ENCODE results near the gene LFNG. TPM values are rescaled to one million over a fixed set of nuclear protein-coding genes. Genes with fewer than 3 reads are reported as not detected.
"Not testable (repeated sequence)": the region's sequence is repeated elsewhere in the genome, so short reads cannot be mapped to it uniquely, and the experiment has no call there.

The LFNG gene
- total RNA-seq, 1 experiment from 2014 or later, result 4.5 TPM

DNA sequence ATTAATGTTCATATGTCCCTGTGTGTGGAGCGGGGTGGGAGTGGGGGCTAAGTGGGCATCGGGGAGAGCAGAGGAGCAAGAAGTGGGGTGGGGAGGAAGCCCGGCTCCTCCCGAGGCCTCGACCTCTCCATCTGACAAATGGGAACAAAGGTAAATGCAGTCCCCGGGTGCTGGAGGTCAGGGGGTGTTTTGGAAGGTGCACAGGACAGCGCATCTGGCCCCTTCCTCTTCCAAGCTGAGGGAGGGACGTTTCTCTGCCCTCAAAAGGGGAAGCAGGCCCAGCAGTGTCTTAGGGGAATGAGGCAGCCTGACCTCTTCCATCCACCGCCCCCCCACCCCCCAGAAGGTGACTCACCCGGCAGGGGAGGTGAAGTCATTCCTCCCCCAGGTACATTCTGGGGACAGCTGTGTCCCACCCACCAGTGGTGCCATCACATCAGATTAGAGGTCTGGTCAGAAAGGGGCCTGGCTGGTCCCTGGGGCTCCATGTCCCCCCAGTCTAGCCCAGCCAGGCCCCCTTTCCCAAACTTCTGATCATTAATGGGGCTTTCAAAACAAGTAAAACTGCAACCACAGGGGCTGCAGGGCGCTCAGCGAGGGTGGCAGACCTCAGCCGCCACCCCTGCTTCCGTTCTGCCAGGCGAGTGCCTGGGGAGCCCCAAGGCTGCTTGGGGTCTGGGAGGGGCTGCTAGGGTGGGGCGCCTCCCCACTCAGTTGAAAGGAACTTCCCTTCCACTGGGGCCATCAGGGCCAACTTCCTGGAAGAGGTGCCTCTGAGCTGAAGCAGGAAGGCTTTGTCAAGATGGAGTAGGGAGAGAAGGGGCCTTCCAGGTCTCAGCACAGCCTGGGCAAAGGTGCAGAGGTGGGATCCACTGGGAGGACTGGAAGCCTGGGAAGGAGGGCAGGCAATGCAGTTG lies 10.8 kb downstream of the LFNG start:
- TF ChIP-seq, protein P1, sequence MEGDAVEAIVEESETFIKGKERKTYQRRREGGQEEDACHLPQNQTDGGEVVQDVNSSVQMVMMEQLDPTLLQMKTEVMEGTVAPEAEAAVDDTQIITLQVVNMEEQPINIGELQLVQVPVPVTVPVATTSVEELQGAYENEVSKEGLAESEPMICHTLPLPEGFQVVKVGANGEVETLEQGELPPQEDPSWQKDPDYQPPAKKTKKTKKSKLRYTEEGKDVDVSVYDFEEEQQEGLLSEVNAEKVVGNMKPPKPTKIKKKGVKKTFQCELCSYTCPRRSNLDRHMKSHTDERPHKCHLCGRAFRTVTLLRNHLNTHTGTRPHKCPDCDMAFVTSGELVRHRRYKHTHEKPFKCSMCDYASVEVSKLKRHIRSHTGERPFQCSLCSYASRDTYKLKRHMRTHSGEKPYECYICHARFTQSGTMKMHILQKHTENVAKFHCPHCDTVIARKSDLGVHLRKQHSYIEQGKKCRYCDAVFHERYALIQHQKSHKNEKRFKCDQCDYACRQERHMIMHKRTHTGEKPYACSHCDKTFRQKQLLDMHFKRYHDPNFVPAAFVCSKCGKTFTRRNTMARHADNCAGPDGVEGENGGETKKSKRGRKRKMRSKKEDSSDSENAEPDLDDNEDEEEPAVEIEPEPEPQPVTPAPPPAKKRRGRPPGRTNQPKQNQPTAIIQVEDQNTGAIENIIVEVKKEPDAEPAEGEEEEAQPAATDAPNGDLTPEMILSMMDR (IDR thresholded peaks at IDR 0.05; ENCODE audit: insufficient read depth in 1 of 2, low read depth in 1 of 2, low read length in 1 of 2, severe bottlenecking in 1 of 2, unreplicated experiment in 1 of 2), result no peak
- ChIA-PET CTCF (no interaction called here), POLR2A (no interaction called here)
- intact Hi-C loops (cut with micrococcal nuclease; ENCODE audit: unreplicated experiment), result no loop called here
- no peaks in the 10 kb centered on the region for H3K9me3 ChIP-seq
- no peaks in the 10 kb centered on the region for H3K27me3 ChIP-seq (replicated peaks; ENCODE audit: control insufficient read depth, insufficient read depth, low read length)
- H3K36me3 Mint-ChIP-seq (ENCODE audit: insufficient read depth, unreplicated experiment), result no peaks in the 10 kb centered on the region
- BruUV-seq (replicated peaks), result no TSS peak
- H3K4me3 Mint-ChIP-seq (ENCODE audit: unreplicated experiment), result no peak overlapping the region
- no peak overlapping the region for H3K27ac Mint-ChIP-seq (ENCODE audit: unreplicated experiment)
- H3K9me3 Mint-ChIP-seq (ENCODE audit: unreplicated experiment), result no peaks in the 10 kb centered on the region
- no peak for DNase-seq
- H3K36me3 ChIP-seq (ENCODE audit: control insufficient read depth, insufficient read depth, low read length), result no peaks in the 10 kb centered on the region
- H3K27me3 Mint-ChIP-seq (ENCODE audit: insufficient read depth, unreplicated experiment), result no peaks in the 10 kb centered on the region
- no peak overlapping the region for H3K4me3 ChIP-seq (ENCODE audit: low read depth, low read length)
- peaks cover 54% of the 10 kb centered on the region for H3K4me1 ChIP-seq
- peaks cover 12% of the 10 kb centered on the region for H3K4me1 Mint-ChIP-seq (ENCODE audit: low read depth, unreplicated experiment)

- H3K27ac Mint-ChIP-seq (ENCODE audit: unreplicated experiment); intact Hi-C loops (cut with micrococcal nuclease; ENCODE audit: unreplicated experiment); H3K4me3 Mint-ChIP-seq (ENCODE audit: unreplicated experiment); CTCF ChIA-PET; H3K36me3 ChIP-seq (ENCODE audit: control insufficient read depth, insufficient read depth, low read length); DNase-seq; H3K9me3 Mint-ChIP-seq (ENCODE audit: unreplicated experiment); H3K4me3 ChIP-seq (ENCODE audit: low read depth, low read length); H3K27me3 ChIP-seq (replicated peaks; ENCODE audit: control insufficient read depth, insufficient read depth, low read length); H3K36me3 Mint-ChIP-seq (ENCODE audit: insufficient read depth, unreplicated experiment); H3K9me3 ChIP-seq; BruUV-seq (replicated peaks); H3K27me3 Mint-ChIP-seq (ENCODE audit: insufficient read depth, unreplicated experiment); POLR2A ChIA-PET: not testable (repeated sequence)
- H3K4me1 ChIP-seq, result peaks cover 48% of the 10 kb centered on the region
- H3K4me1 Mint-ChIP-seq (ENCODE audit: low read depth, unreplicated experiment), result peaks cover 12% of the 10 kb centered on the region
Measured at GRCh38 chr7:2530994-2531795, 11.6 kb downstream of the LFNG start.

GRCh38 chr7:2531796-2532110 lies 12.2 kb downstream of the LFNG start:
- H3K36me3 Mint-ChIP-seq (ENCODE audit: insufficient read depth, unreplicated experiment); POLR2A ChIA-PET; intact Hi-C loops (cut with micrococcal nuclease; ENCODE audit: unreplicated experiment); BruUV-seq (replicated peaks); H3K4me3 ChIP-seq (ENCODE audit: low read depth, low read length); H3K9me3 ChIP-seq; DNase-seq; H3K36me3 ChIP-seq (ENCODE audit: control insufficient read depth, insufficient read depth, low read length); H3K27me3 ChIP-seq (replicated peaks; ENCODE audit: control insufficient read depth, insufficient read depth, low read length); H3K4me3 Mint-ChIP-seq (ENCODE audit: unreplicated experiment); H3K9me3 Mint-ChIP-seq (ENCODE audit: unreplicated experiment); H3K27me3 Mint-ChIP-seq (ENCODE audit: insufficient read depth, unreplicated experiment); CTCF ChIA-PET; H3K27ac Mint-ChIP-seq (ENCODE audit: unreplicated experiment): not testable (repeated sequence)
- H3K4me1 ChIP-seq, result peaks cover 42% of the 10 kb centered on the region
- peaks cover 12% of the 10 kb centered on the region for H3K4me1 Mint-ChIP-seq (ENCODE audit: low read depth, unreplicated experiment)

GRCh38 chr7:2532199-2532772 lies 12.7 kb downstream of the LFNG start:
- H3K36me3 ChIP-seq (ENCODE audit: control insufficient read depth, insufficient read depth, low read length); H3K4me3 Mint-ChIP-seq (ENCODE audit: unreplicated experiment); POLR2A ChIA-PET; H3K9me3 Mint-ChIP-seq (ENCODE audit: unreplicated experiment); H3K9me3 ChIP-seq; intact Hi-C loops (cut with micrococcal nuclease; ENCODE audit: unreplicated experiment); CTCF ChIA-PET; H3K27me3 Mint-ChIP-seq (ENCODE audit: insufficient read depth, unreplicated experiment); DNase-seq; H3K4me3 ChIP-seq (ENCODE audit: low read depth, low read length); H3K27me3 ChIP-seq (replicated peaks; ENCODE audit: control insufficient read depth, insufficient read depth, low read length); H3K36me3 Mint-ChIP-seq (ENCODE audit: insufficient read depth, unreplicated experiment); H3K27ac Mint-ChIP-seq (ENCODE audit: unreplicated experiment); BruUV-seq (replicated peaks): not testable (repeated sequence)
- H3K4me1 ChIP-seq, result peaks cover 37% of the 10 kb centered on the region
- peaks cover 12% of the 10 kb centered on the region for H3K4me1 Mint-ChIP-seq (ENCODE audit: low read depth, unreplicated experiment)

DNA sequence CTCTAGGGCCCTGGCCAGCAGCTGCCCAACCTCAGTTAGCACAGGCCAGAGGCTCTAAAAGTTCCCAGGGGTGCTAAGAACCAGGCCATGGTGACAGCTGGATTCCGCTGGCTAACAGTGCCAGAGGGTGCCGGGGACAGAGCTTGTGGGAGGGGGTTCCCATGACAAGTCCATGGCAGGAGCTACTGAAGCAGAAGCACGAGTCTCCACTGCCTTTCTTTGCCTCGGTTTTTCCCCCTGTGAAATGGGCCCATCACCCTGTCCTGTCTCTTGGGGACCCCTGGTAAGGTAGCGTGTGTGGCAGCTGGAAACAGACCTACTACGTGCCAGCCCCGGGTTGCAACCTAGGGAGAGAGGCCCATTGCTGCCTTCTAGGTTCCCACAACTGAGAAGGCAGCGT lies 13.2 kb downstream of the LFNG start:
- peaks cover 32% of the 10 kb centered on the region for H3K4me1 ChIP-seq
- H3K4me1 Mint-ChIP-seq (ENCODE audit: low read depth, unreplicated experiment); H3K9me3 Mint-ChIP-seq (ENCODE audit: unreplicated experiment); H3K36me3 ChIP-seq (ENCODE audit: control insufficient read depth, insufficient read depth, low read length); H3K9me3 ChIP-seq; H3K4me3 Mint-ChIP-seq (ENCODE audit: unreplicated experiment); BruUV-seq (replicated peaks); DNase-seq; H3K27me3 Mint-ChIP-seq (ENCODE audit: insufficient read depth, unreplicated experiment); intact Hi-C loops (cut with micrococcal nuclease; ENCODE audit: unreplicated experiment); POLR2A ChIA-PET; H3K4me3 ChIP-seq (ENCODE audit: low read depth, low read length); CTCF ChIA-PET; H3K27ac Mint-ChIP-seq (ENCODE audit: unreplicated experiment); H3K27me3 ChIP-seq (replicated peaks; ENCODE audit: control insufficient read depth, insufficient read depth, low read length); H3K36me3 Mint-ChIP-seq (ENCODE audit: insufficient read depth, unreplicated experiment): not testable (repeated sequence)

- H3K27me3 Mint-ChIP-seq (ENCODE audit: insufficient read depth, unreplicated experiment); H3K27me3 ChIP-seq (replicated peaks; ENCODE audit: control insufficient read depth, insufficient read depth, low read length); DNase-seq; H3K36me3 Mint-ChIP-seq (ENCODE audit: insufficient read depth, unreplicated experiment); H3K4me3 ChIP-seq (ENCODE audit: low read depth, low read length); H3K36me3 ChIP-seq (ENCODE audit: control insufficient read depth, insufficient read depth, low read length); POLR2A ChIA-PET; H3K4me3 Mint-ChIP-seq (ENCODE audit: unreplicated experiment); intact Hi-C loops (cut with micrococcal nuclease; ENCODE audit: unreplicated experiment); H3K4me1 Mint-ChIP-seq (ENCODE audit: low read depth, unreplicated experiment); H3K9me3 ChIP-seq; CTCF ChIA-PET; BruUV-seq (replicated peaks); H3K27ac Mint-ChIP-seq (ENCODE audit: unreplicated experiment); H3K9me3 Mint-ChIP-seq (ENCODE audit: unreplicated experiment): not testable (repeated sequence)
- H3K4me1 ChIP-seq, result peaks cover 26% of the 10 kb centered on the region
Measured at GRCh38 chr7:2533566-2533965, 14.0 kb downstream of the LFNG start.
